Activated naive CD4-positive, alpha-beta T cell treated with anti-CD3 and anti-CD28 coated beads for 36 hours (primary cell): ENCODE data around the gene SRC. TPM values are rescaled to one million over a fixed set of nuclear protein-coding genes. Genes with fewer than 3 reads are reported as not detected.

Experiments
- CTCF ChIA-PET: fragments of 350-600 bp; sonication (Branson Sonifier 250); formaldehyde crosslinking; loops from one replicate; lab custom pipeline; 2021; ENCODE audit warnings: antibody characterized with exemption; lab: Charles Lee
- DNase-seq: peaks from one replicate; pipeline ENCODE4 v3.0.0-alpha.2; 2020
- H3K27ac Mint-ChIP-seq: one replicate; pipeline ENCODE4 v1.8.0; 2021; ENCODE audit warnings: mild to moderate bottlenecking, mixed read lengths
- H3K27me3 Mint-ChIP-seq: one replicate; pipeline ENCODE4 v1.8.0; 2021; ENCODE audit warnings: low read depth, mixed read lengths
- H3K36me3 Mint-ChIP-seq: one replicate; pipeline ENCODE4 v1.8.0; 2021; ENCODE audit warnings: low read depth, mixed read lengths
- H3K4me1 Mint-ChIP-seq: one replicate; pipeline ENCODE4 v1.8.0; 2021; ENCODE audit warnings: low read depth, mixed read lengths
- H3K4me3 Mint-ChIP-seq: one replicate; pipeline ENCODE4 v1.8.0; 2021; ENCODE audit warnings: mild to moderate bottlenecking, moderate library complexity, mixed read lengths
- H3K9me3 Mint-ChIP-seq: one replicate; pipeline ENCODE4 v1.8.0; 2021; ENCODE audit warnings: mixed read lengths
- intact Hi-C: fragments of 100-400 bp; cut with micrococcal nuclease; formaldehyde crosslinking; loops from one replicate; pipeline ENCODE4 v1.15.1; 2023
- total RNA-seq, 2 experiments: library from RNA; stranded (reverse); gene quantifications; one replicate each; pipeline ENCODE4 v1.2.3, GENCODE V29; 2021

Gene SRC
- total RNA-seq: 1 to 10 TPM; 2.0 to 2.8 TPM

DNA sequence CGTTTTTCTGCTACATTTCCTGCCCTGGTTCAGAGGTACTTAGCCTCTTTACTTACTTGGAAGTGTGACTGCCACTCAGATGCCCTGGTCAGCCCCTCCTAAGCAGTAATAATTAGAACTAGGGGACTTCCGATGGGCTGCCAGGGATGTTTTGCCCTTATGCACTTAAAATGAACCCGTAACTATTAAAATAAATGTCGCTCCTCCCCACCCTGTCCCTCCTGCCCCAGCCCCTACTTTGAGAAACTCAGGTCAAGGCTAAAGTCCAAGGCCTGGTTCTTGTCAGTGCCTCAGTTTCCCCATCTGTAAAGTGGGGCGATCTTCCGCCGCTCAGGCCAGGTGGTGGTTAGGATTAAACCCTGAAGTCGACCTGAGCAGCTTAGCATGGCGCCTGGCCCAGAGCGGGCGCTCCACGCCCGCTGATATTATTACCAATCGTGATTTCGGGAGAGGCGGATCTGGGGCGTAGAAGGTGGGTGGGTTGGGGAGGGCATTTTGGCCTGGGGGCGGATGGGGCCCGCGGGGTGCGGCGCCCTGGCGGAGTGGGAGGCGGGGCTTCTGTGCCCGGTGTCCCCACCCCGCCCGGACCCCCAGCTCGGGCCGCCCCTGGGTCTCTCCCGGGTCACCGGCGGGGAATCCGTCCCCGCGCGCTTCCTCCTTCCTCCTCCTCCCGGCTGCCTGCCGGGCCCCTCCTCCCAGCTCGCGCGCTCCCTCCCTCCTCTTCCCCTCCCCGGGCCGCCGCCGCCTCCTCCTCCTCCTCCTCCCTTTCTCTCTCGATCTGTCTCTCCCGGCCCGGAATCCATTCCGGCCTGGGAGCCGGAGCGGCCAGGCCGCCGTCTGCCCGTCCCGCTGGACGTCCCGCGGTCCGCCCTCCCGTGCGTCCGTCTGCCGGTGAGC is at the start of gene SRC:
TSS of gene SRC (plus strand) at position 802 of the 897 bp plus-strand sequence. CDS start 38,014 bp downstream, outside the sequence.
- peak within 1 kb of the TSS; percentile 65 for H3K4me3 Mint-ChIP-seq
- peaks cover 8% of the 10 kb centered on the region for H3K4me1 Mint-ChIP-seq
- no peaks in the 10 kb centered on the region for H3K9me3 Mint-ChIP-seq
- CTCF ChIA-PET: no interaction called here
- H3K27me3 Mint-ChIP-seq: no peaks in the 10 kb centered on the region
- DNase-seq: peak; percentile 68
- intact Hi-C loops: loop anchor here (2.0 kb wide), 1 partner anchor 181 kb away; the partner anchor contains the start of gene BLCAP
- H3K27ac Mint-ChIP-seq: no peak within 1 kb of the TSS
- H3K36me3 Mint-ChIP-seq: no peaks in the 10 kb centered on the region

DNA sequence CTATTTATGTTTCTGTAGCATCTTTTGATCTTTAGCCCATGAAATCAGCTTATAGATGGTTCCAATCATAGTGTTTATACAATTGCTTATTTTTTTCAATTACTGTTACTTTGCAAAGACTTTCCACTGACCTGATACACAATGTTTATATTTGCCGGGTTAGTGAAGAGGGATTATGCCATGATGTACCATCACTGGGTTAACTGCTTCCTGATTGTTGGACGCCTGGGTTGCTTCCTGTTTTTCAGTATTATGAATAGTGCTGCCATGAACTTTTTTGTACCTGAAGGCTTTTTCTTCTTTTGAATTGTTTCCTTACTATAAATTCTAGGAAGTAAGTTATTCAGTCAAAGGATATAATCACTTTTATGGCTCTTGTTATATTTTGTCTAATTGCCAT is 49.6 kb upstream of the SRC start:
- no peak for DNase-seq
- H3K36me3 Mint-ChIP-seq: peaks cover 34% of the 10 kb centered on the region
- H3K4me1 Mint-ChIP-seq: peaks cover 39% of the 10 kb centered on the region
- H3K9me3 Mint-ChIP-seq: no peaks in the 10 kb centered on the region
- intact Hi-C loops: no loop called here
- no peak overlapping the region for H3K27ac Mint-ChIP-seq
- CTCF ChIA-PET: interaction anchor here (1.1 kb wide), 1 partner anchor 20 kb away, joined by 3 read pairs; no protein-coding TSS in a partner anchor
- H3K27me3 Mint-ChIP-seq: no peaks in the 10 kb centered on the region
- H3K4me3 Mint-ChIP-seq: no peak overlapping the region

DNA sequence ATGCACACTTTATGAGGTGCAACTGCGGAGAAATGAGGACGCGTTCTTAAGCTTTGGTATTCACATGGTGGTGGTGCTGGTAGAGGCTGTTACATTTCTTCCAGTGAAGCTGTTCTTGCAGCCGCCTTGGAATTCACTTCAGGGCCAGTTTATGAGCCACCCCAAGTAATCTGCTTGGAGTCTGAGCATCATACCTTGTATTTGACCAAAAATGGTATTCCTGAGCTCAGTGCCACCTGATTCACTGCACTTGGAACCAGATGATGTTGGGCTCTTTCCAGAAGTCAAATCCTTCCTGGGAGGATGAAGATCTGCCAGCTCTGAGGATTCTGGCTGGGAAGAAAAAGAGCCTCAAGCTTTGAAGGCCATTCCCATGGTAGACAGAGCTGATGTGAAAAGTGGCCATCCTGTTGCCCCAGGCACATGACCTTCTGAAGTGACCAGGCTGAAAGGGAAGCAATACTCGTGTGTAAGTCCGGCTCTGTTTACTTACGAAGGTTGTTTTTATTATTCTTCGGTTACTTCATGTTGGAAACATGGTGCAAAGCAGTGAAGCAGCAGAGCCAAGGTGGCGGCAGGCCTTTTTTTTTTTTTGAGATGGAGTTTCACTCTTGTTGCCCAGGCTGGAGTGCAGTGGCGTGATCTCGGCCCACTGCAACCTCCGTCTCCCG is 48.7 kb upstream of the SRC start:
- CTCF ChIA-PET: interaction anchor here (1.1 kb wide), 2 partner anchors 20 to 88 kb away, joined by 3 to 5 read pairs; no protein-coding TSS in a partner anchor
- Mint-ChIP-seq H3K27ac (no peak overlapping the region), H3K4me3 (no peak overlapping the region), H3K9me3 (no peaks in the 10 kb centered on the region), H3K27me3 (no peaks in the 10 kb centered on the region), H3K4me1 (peaks cover 35% of the 10 kb centered on the region), H3K36me3 (peaks cover 35% of the 10 kb centered on the region)
- no peak for DNase-seq
- intact Hi-C loops: no loop called here

DNA sequence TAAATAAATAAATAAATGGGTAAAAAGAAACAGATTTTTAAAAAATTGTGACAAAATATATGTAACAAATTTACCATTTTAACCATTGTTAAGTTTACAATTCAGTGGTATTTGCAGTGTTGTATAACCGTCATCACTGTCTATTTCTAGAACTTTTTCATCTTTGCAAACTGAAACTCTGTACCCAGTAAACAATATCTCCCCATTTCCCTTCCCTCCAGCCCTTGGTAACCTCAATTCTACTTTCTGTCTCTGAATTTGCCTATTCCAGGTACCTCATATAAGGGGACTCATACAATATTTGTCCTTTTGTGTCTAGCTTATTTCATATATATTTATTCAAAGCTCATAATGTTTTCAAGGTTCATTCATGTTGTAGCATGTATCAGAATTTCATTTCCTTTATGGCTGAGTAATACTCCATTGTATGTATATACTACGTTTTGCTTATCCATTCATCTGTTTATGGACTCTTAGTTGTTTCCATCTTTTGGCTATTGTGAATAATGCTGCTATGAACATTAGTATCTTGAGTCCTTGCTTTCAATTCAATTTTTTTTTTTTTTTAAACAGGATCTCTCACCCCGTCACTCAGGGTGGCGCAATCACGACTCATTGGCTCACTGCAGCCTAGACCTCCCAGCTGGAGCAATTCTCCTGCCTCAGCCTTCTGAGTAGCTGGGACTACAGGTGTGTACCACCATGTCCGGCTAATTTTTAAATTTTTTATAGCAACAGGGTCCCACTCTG is 47.6 kb upstream of the SRC start:
- H3K9me3 Mint-ChIP-seq: no peaks in the 10 kb centered on the region
- no peak for DNase-seq
- H3K27me3 Mint-ChIP-seq: no peaks in the 10 kb centered on the region
- no peak overlapping the region for H3K4me3 Mint-ChIP-seq
- no peak overlapping the region for H3K27ac Mint-ChIP-seq
- intact Hi-C loops: no loop called here
- H3K36me3 Mint-ChIP-seq: peaks cover 34% of the 10 kb centered on the region
- H3K4me1 Mint-ChIP-seq: peaks cover 32% of the 10 kb centered on the region
- CTCF ChIA-PET: interaction anchor here (1.0 to 1.2 kb wide), 2 partner anchors 9 to 86 kb away, joined by 3 to 5 read pairs; partner anchors contain the start of gene MANBAL

DNA sequence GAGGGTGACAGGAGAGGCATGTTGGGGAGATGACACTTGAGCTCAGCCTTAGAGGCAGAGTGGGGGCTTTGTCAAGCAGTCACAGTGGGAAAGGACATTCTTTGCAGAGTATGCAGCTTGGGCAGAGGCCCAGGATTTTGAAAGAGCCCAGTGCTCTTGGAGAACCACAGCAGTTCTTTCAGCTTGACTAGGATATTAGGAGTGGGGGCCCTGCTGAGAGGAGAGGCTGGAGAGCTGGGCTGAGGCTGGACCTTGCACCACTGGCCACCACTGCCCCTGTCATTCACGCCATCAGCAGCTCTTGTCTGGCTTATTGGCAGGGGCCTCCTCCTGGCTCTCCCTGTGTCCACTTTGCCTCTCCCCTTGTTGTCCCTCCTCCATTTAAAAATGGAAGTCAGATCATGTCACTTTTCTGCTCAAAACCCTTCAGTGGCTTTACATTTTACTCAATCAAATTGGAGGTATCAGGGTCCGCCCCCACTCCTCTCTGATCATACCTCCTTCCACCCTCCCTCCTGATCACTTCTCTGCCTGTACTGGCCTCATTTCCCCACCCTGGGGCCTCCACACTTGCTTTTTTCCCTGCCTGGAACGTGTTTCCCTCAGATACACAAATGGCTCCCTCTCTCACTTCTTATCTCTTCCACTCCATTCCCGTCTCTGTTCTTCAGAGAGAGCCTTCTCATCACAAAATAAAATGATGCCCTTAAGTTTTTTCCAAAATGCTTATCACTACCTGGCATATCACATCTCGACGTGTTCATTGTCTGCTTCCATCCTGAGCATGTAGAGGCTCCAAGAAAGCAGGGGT is 46.0 kb upstream of the SRC start:
- H3K27ac Mint-ChIP-seq: no peak overlapping the region
- H3K4me1 Mint-ChIP-seq: peaks cover 19% of the 10 kb centered on the region
- intact Hi-C loops: no loop called here
- no peak for DNase-seq
- peaks cover 34% of the 10 kb centered on the region for H3K36me3 Mint-ChIP-seq
- H3K27me3 Mint-ChIP-seq: no peaks in the 10 kb centered on the region
- no peaks in the 10 kb centered on the region for H3K9me3 Mint-ChIP-seq
- H3K4me3 Mint-ChIP-seq: no peak overlapping the region
- CTCF ChIA-PET: interaction anchor here (1.2 kb wide), 1 partner anchor 85 kb away, joined by 5 read pairs; no protein-coding TSS in a partner anchor

DNA sequence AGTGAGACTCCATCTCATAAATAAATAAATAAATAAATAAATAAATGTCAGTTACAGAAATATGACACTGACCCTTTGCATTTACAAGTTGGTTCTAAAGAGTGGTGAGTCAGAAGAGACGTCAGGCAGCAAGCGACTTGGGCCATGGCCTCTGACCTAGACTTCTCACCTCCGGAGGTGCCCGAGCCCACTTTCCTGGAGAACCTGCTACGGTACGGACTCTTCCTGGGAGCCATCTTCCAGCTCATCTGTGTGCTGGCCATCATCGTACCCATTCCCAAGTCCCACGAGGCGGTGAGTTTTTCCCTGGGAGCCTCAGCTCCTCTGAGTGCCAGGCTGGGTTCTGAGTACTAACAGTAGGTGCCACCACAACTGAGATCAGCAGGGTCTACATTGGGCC is 44.8 kb upstream of the SRC start:
- intact Hi-C loops: no loop called here
- no peaks in the 10 kb centered on the region for H3K9me3 Mint-ChIP-seq
- H3K27ac Mint-ChIP-seq: no peak overlapping the region
- CTCF ChIA-PET: no interaction called here
- H3K4me3 Mint-ChIP-seq: no peak overlapping the region
- no peaks in the 10 kb centered on the region for H3K27me3 Mint-ChIP-seq
- H3K36me3 Mint-ChIP-seq: peaks cover 34% of the 10 kb centered on the region
- H3K4me1 Mint-ChIP-seq: peaks cover 8% of the 10 kb centered on the region
- no peak for DNase-seq

DNA sequence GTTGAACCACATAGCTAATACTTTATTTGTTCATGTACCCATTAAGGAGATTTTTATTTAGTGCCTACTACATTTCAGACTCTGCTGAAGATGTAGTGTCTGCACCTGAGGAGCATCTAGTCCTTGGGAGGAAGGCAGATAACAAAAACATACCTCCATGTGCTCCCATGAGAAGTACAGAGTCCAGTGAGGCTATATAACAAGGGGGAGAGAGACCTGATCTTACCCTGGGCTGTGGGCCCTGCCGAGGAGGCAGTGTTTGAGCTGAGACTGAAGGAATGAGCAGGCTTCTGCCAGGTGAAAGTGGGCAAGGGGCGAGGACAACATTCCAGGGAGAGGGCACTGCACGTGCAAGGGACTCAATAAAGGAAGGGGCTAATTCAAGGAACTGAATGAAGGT is 44.4 kb upstream of the SRC start:
- H3K9me3 Mint-ChIP-seq: no peaks in the 10 kb centered on the region
- no peak for DNase-seq
- intact Hi-C loops: no loop called here
- CTCF ChIA-PET: no interaction called here
- no peak overlapping the region for H3K4me3 Mint-ChIP-seq
- peaks cover 4% of the 10 kb centered on the region for H3K4me1 Mint-ChIP-seq
- H3K27ac Mint-ChIP-seq: no peak overlapping the region
- H3K27me3 Mint-ChIP-seq: no peaks in the 10 kb centered on the region
- peaks cover 34% of the 10 kb centered on the region for H3K36me3 Mint-ChIP-seq

DNA sequence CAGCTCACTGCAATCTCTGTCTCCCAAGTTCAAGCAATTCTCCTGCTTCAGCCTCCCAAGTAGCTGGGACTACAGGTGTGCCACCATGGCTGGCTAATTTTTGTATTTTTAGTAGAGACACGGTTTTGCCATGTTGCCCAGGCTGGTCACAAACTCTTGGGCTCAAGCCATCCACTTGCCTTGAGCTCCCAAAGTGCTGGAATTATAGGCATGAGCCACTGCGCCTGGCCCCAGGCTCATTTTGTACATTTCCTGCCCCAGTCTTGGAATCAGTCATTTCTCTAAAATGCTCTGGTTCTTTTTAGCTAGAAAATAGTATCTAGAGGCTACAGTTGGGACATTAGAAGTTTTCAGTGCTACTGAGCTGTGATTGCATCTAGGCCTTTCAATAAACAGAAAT is 43.0 kb upstream of the SRC start:
- peaks cover 31% of the 10 kb centered on the region for H3K36me3 Mint-ChIP-seq
- H3K9me3 Mint-ChIP-seq: no peaks in the 10 kb centered on the region
- DNase-seq: no peak

DNA sequence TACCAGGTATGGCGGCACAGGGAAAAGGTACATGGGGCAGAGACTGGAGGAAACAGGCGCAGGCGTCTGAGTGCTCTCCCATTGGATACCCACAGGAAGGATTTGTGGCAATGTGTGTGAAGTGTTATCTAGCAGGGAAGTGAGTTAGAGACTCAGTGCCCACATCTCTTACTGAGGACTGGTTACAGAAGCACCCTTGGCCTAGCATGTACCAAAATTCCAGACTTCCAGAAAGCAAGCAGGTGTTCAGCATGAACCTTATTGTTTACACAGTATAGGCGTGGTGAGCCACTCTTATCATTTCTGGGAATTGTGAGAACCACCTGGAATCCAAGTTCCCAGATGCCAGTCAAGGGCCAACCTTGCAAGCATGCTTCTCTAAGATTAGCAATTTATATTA is 42.3 kb upstream of the SRC start:
- peaks cover 29% of the 10 kb centered on the region for H3K36me3 Mint-ChIP-seq

More for the DNA sequence above, 43.0 kb upstream of the SRC start:
- intact Hi-C loops: no loop called here
- H3K27me3 Mint-ChIP-seq: no peaks in the 10 kb centered on the region
- CTCF ChIA-PET: interaction anchor here (0.7 kb wide), 2 partner anchors 227 to 863 kb away, joined by 3 read pairs; no protein-coding TSS in a partner anchor
- H3K4me3 Mint-ChIP-seq: no peak overlapping the region
- no peak overlapping the region for H3K27ac Mint-ChIP-seq
- peaks cover 2% of the 10 kb centered on the region for H3K4me1 Mint-ChIP-seq

DNA sequence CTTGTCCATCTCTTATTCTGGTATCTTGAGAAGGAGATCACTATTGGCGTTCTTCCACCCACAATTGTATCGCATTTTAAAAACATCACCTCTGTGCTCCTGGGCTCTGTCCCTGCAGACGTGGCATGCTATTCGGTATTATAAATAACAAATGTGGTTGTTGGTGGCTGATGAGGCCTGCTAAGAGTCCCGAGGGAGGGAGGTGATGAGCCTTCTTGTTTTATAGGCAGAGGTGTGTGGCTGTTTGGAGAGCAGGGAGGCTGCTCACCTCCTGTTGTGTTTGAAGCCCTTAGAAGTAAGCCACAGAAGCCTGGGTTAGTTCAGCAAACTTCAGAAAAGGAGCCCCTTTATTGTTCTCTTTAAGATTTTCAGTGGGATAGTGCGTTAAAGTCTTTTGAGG is 40.9 kb upstream of the SRC start:
- no peak overlapping the region for H3K27ac Mint-ChIP-seq
- no peak for DNase-seq
- CTCF ChIA-PET: no interaction called here
- no peaks in the 10 kb centered on the region for H3K27me3 Mint-ChIP-seq
- H3K36me3 Mint-ChIP-seq: peaks cover 22% of the 10 kb centered on the region
- H3K4me3 Mint-ChIP-seq: no peak overlapping the region
- intact Hi-C loops: no loop called here
- H3K4me1 Mint-ChIP-seq: peaks cover 8% of the 10 kb centered on the region
- H3K9me3 Mint-ChIP-seq: no peaks in the 10 kb centered on the region

More for the DNA sequence above, 42.3 kb upstream of the SRC start:
- Mint-ChIP-seq H3K27me3 (no peaks in the 10 kb centered on the region), H3K27ac (no peak overlapping the region), H3K9me3 (no peaks in the 10 kb centered on the region), H3K4me1 (peaks cover 6% of the 10 kb centered on the region), H3K4me3 (no peak overlapping the region)
- intact Hi-C loops: no loop called here
- DNase-seq: no peak
- CTCF ChIA-PET: no interaction called here

DNA sequence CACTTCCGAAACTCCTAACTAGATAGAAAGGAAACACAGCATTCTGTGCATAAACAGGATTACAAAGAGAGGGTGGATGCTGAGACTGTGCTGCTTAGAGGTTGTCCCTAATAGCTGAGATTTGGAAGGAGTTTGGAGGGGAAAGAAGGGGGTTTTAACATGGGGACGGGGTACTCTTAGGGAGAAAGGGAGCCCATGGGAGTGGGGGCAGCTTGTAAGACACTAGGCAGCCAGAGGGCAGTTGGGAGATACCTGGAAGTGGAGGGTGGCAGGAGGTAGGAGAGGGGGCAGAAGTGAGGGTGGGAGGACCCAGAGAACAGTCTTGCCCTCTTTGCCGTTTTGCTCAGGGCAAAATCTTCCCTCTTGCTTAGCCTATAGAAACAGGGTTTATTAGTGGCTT is 40.1 kb upstream of the SRC start:
- no peaks in the 10 kb centered on the region for H3K9me3 Mint-ChIP-seq
- H3K36me3 Mint-ChIP-seq: peaks cover 16% of the 10 kb centered on the region
- no peaks in the 10 kb centered on the region for H3K27me3 Mint-ChIP-seq
- intact Hi-C loops: no loop called here
- no peak for DNase-seq
- no peak overlapping the region for H3K4me3 Mint-ChIP-seq
- peaks cover 8% of the 10 kb centered on the region for H3K4me1 Mint-ChIP-seq
- no peak overlapping the region for H3K27ac Mint-ChIP-seq
- CTCF ChIA-PET: no interaction called here
